Gastrocnemius medialis (tissue), 4 donors: ENCODE data around the gene PLA2G4A.

Experiments used
- CTCF ChIP-seq, 5 experiments: fragments of 450-650 bp in 3 of 5; fragments of 200-600 bp in 2 of 5; sonication (generic) in 2 of 5; IDR thresholded peaks in 4 of 5; conservative IDR thresholded peaks in 1 of 5; 1 replicate in 4 of 5; 2 replicates in 1 of 5; pipeline ENCODE4 v1.5.1; 2016 to 2019; ENCODE audit warnings: antibody characterized with exemption in 5 of 5, mild to moderate bottlenecking in 3 of 5, moderate library complexity in 3 of 5
- POLR2A ChIP-seq, 2 donors: fragments of 450-650 bp; IDR thresholded peaks; one replicate each; pipeline ENCODE4 v1.6.1; 2017; ENCODE audit warnings: antibody characterized with exemption in 2 of 2, mild to moderate bottlenecking in 2 of 2, moderate library complexity in 2 of 2

GRCh38 chr1:186834399-186834958, 5.7 kb downstream of the PLA2G4A start:
- TF ChIP-seq CTCF (IDR thresholded peaks at IDR 0.05 in 4 of 5, conservative IDR thresholded peaks at IDR 0.05 in 1 of 5) (no peak), POLR2A (IDR thresholded peaks at IDR 0.05) (no peak)
